ENCODE results near the gene TNKS1BP1. TPM values are rescaled to one million over a fixed set of nuclear protein-coding genes. Genes with fewer than 3 reads are reported as not detected.

Gene TNKS1BP1
- total and polyA plus RNA-seq, 8 donors = 59.4 to 238 (median 119) TPM

DNA sequence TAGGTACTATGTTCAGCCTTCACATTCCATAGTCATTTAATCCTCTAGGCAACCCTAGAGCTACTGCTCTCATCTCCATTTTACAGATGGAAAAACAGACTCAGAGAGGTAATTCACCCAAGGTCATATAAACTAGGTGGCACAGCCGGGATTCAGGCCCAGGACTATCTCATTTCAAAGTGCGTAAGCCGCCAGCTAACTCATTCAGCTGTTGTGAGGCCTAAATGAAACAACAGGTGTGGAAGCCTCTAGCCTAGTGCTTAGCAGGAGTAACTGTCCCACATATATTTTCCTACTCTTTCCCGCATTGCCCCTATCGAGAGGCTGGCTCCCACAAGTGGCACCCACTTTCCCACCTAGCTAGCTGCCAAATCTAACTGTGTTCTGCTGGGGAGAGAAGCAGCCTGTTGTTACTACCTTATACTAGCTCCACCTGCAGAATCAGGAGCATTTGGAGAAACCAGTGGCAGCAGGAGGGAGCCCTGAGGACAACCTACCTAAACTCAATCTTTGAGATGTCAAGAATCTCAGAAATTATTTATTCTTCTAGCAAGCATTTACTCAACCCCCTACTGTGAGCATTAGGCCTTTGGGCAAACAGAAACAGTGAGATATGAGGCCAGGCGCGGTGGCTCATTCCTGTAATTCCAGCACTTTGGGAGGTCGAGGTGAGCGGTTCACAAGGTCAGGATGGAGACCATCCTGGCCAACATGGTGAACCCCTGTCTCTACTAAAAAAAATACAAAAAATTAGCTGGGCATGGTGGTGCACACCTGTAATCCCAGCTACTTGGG, 35.3 kb upstream of the TNKS1BP1 start:
- Histone ChIP-seq H3K4me3 (no peak overlapping the region), H3K27me3 (no peaks in the 10 kb centered on the region), H3K4me1 (peaks cover 0 to 14% (median 5%) of the 10 kb centered on the region in 4 donors), H3K27ac (no peak overlapping the region), H3K36me3 (no peaks in the 10 kb centered on the region), H3K9me3 (no peaks in the 10 kb centered on the region)
- TF ChIP-seq EP300 (IDR thresholded peaks at IDR 0.05) (no peak), POLR2A (IDR thresholded peaks at IDR 0.05) (no peak), POLR2AphosphoS5 (IDR thresholded peaks at IDR 0.05) (no peak)
- TF ChIP-seq, protein P1, sequence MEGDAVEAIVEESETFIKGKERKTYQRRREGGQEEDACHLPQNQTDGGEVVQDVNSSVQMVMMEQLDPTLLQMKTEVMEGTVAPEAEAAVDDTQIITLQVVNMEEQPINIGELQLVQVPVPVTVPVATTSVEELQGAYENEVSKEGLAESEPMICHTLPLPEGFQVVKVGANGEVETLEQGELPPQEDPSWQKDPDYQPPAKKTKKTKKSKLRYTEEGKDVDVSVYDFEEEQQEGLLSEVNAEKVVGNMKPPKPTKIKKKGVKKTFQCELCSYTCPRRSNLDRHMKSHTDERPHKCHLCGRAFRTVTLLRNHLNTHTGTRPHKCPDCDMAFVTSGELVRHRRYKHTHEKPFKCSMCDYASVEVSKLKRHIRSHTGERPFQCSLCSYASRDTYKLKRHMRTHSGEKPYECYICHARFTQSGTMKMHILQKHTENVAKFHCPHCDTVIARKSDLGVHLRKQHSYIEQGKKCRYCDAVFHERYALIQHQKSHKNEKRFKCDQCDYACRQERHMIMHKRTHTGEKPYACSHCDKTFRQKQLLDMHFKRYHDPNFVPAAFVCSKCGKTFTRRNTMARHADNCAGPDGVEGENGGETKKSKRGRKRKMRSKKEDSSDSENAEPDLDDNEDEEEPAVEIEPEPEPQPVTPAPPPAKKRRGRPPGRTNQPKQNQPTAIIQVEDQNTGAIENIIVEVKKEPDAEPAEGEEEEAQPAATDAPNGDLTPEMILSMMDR (IDR thresholded peaks at IDR 0.05) = no peak
- intact Hi-C loops (cut with DNase I; ENCODE audit: low total_unique reads) = no loop called here
- DNase-seq = no peak
- WGBS, 5 donors = 39 to 70% (median 65%) methylated on average over 9 of the region's 9 CpGs

DNA sequence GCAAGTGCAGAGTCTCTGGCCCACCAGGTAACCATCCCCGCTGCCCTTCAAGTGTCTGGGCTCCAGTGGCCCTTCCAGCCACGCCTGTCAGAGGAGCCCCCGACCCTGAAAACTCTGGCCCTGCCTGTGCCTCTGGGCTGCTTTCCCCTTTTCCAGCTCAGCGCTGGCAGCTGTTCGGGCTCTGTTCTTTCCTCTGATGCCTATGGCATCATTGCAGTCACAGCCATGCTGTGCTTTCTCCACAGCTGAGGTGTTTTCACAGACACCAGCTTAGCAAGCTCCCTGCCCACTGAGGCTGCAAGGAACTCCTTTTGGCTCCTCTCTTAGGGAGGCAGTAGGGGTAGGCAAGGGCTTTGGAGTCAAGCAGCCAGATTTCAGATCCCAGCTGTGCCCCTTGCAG, 34.6 kb upstream of the TNKS1BP1 start:
- Histone ChIP-seq H3K27ac (no peak overlapping the region), H3K36me3 (no peaks in the 10 kb centered on the region), H3K4me3 (no peak overlapping the region), H3K4me1 (peaks cover 0 to 14% (median 5%) of the 10 kb centered on the region in 4 donors), H3K27me3 (no peaks in the 10 kb centered on the region), H3K9me3 (no peaks in the 10 kb centered on the region)
- intact Hi-C loops (cut with DNase I; ENCODE audit: low total_unique reads) = no loop called here
- DNase-seq = no peak
- TF ChIP-seq POLR2A (IDR thresholded peaks at IDR 0.05) = no peak
- TF ChIP-seq EP300 (IDR thresholded peaks at IDR 0.05) = no peak
- 75 to 90% (median 80%) methylated on average over 2 to 5 of the region's 5 CpGs for WGBS, 5 donors

DNA sequence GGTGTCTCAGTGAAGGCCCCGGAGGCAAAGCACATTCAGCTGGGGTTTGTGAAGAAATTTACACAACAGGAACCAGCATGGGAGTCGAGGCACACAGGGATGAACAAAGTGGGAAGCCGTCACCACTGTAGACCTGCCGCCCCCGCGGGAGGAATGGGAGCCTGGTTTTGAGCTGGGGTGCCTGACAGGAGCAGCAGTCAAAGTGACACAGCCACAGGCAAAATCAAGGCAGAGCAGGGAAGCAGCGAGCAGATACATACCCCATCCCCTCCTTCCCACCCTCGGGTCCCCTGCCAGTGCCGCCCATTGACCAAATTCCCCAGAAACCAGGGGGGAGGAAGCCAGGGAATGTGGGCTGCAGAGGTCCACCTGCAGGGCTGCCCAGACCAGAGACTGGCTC, 34.2 kb upstream of the TNKS1BP1 start:
- no peak overlapping the region for H3K27ac ChIP-seq
- intact Hi-C loops (cut with DNase I; ENCODE audit: low total_unique reads) = no loop called here

DNA sequence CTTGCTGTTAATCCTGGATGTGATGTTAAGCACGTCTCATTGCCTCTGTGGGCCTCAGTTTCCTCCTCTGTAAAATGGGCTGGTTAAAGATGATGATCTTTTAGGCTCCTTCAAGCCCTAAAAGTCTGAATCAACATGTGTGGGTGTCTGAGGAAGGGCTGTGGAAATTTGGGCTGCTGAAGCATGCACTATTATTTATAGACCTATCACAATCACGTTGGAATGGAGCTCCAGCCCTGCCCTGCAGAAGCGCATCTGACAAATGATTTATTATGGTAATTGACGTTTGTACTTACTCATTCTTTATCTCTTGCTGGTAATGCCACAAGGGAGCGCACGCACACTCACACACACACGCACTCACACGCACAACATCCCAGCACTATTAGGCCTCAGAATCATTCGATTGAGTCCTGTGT, 33.8 kb upstream of the TNKS1BP1 start:
- intact Hi-C loops (cut with DNase I; ENCODE audit: low total_unique reads) = no loop called here
- WGBS, 5 donors = 65 to 76% (median 71%) methylated on average over 9 of the region's 9 CpGs
- Histone ChIP-seq H3K9me3 (no peaks in the 10 kb centered on the region), H3K27me3 (no peaks in the 10 kb centered on the region), H3K27ac (no peak overlapping the region), H3K4me1 (peaks cover 0 to 14% (median 5%) of the 10 kb centered on the region in 4 donors), H3K36me3 (no peaks in the 10 kb centered on the region), H3K4me3 (no peak overlapping the region)
- DNase-seq = no peak
- TF ChIP-seq, protein P1 (IDR thresholded peaks at IDR 0.05) = no peak
- TF ChIP-seq POLR2A (IDR thresholded peaks at IDR 0.05) = no peak
- no peak for TF ChIP-seq EP300 (IDR thresholded peaks at IDR 0.05)
- TF ChIP-seq POLR2AphosphoS5 (IDR thresholded peaks at IDR 0.05) = no peak

More for the DNA sequence above, 34.2 kb upstream of the TNKS1BP1 start:
- H3K27me3 ChIP-seq = no peaks in the 10 kb centered on the region
- H3K4me3 ChIP-seq = no peak overlapping the region
- no peaks in the 10 kb centered on the region for H3K9me3 ChIP-seq
- peaks cover 0 to 14% (median 5%) of the 10 kb centered on the region in 4 donors for H3K4me1 ChIP-seq
- TF ChIP-seq POLR2A (IDR thresholded peaks at IDR 0.05) = no peak
- TF ChIP-seq, protein P1 (IDR thresholded peaks at IDR 0.05) = no peak
- TF ChIP-seq EP300 (IDR thresholded peaks at IDR 0.05) = no peak
- no peak for TF ChIP-seq POLR2AphosphoS5 (IDR thresholded peaks at IDR 0.05)
- no peak for DNase-seq
- no peaks in the 10 kb centered on the region for H3K36me3 ChIP-seq
- WGBS, 5 donors = 71 to 81% (median 76%) methylated on average over 9 of the region's 9 CpGs

DNA sequence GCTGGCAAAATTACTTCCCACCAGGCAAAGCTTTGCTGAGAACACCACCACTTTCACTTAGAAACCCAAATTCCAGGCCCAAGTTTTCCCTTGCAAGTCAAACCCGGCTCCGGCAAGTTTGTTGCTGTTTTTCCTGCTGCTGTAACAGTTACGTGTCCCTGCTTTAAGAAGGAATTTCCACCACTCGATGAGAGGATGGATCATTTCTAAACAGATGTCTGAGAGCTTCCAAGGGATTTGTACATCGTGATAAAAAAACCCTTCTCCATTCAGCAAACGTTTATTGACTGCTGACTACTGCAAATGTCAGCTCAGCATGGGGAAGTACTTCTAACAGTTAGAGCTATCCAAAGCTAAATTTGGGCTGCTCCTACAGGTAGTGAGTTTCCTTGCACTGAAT, 33.1 kb upstream of the TNKS1BP1 start:
- intact Hi-C loops (cut with DNase I; ENCODE audit: low total_unique reads) = no loop called here
- H3K27me3 ChIP-seq = no peaks in the 10 kb centered on the region
- no peaks in the 10 kb centered on the region for H3K9me3 ChIP-seq
- peaks cover 0 to 14% (median 5%) of the 10 kb centered on the region in 4 donors for H3K4me1 ChIP-seq
- peak in 1 of 2 donors; percentile 37 for DNase-seq
- peak overlapping the region in 2 of 5 donors; percentile 5 to 29 for H3K27ac ChIP-seq
- TF ChIP-seq EP300 (IDR thresholded peaks at IDR 0.05) = no peak
- TF ChIP-seq POLR2A (IDR thresholded peaks at IDR 0.05) = no peak
- no peak for TF ChIP-seq POLR2AphosphoS5 (IDR thresholded peaks at IDR 0.05)
- TF ChIP-seq, protein P1 (IDR thresholded peaks at IDR 0.05) = no peak
- no peaks in the 10 kb centered on the region for H3K36me3 ChIP-seq
- WGBS, 5 donors = 36 to 51% (median 42%) methylated on average over 6 of the region's 6 CpGs
- H3K4me3 ChIP-seq = no peak overlapping the region
